Measurements from ENCODE around the gene DGCR2.

GRCh38 chr22:18992543-18993198, 129.5 kb downstream of the DGCR2 start:
- TF ChIP-seq REST (IDR thresholded peaks at IDR 0.05; ENCODE audit: low read depth), result no peak
- no peak for TF ChIP-seq FOXM1 (IDR thresholded peaks at IDR 0.05; ENCODE audit: borderline replicate concordance, low read depth)
- TF ChIP-seq TEAD4 (IDR thresholded peaks at IDR 0.05), result no peak
- TF ChIP-seq EP300 (IDR thresholded peaks at IDR 0.05; ENCODE audit: borderline replicate concordance), result no peak
- no peak for TF ChIP-seq RAD21 (IDR thresholded peaks at IDR 0.05; ENCODE audit: low read depth)
